ENCODE measurements around the gene PRKN.

PRKN gene

GRCh38 chr6:161418463-161418945 is 1309.1 kb downstream of the PRKN start:
- DNase-seq = peak; percentile 60

GRCh38 chr6:161417717-161418462 is 1309.7 kb downstream of the PRKN start:
- DNase-seq = no peak

DNA sequence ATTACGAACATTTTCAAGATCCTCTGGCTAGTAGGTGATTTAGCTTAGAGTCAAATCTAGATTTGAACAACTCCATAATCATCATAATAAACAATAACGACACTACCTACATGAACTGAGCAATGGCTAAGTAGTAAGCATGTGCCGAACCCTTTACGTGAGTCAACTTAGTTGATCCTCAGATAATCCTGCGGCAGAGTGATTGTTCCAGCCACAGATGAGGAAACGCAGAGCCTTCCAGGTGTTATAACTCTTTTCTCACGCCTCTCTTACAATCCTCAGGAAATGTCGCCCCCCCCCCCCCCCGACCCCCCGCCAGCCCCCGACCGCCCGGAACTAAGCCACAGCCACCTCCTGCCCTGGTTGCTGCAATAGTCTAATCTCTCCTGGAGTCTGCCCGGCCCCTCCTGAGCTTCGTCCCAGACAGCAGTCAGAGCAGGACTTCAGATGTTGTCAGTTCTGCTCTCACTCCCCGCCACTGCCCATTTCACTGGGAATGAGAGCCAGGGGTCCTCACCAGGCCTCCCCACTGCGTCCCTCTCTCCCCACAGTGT is 1312.2 kb downstream of the PRKN start:
- DNase-seq = no peak

- no peak for DNase-seq
Observed at GRCh38 chr6:161414707-161415106, 1312.9 kb downstream of the PRKN start.

GRCh38 chr6:161414180-161414579 is 1313.4 kb downstream of the PRKN start:
- DNase-seq = no peak

DNA sequence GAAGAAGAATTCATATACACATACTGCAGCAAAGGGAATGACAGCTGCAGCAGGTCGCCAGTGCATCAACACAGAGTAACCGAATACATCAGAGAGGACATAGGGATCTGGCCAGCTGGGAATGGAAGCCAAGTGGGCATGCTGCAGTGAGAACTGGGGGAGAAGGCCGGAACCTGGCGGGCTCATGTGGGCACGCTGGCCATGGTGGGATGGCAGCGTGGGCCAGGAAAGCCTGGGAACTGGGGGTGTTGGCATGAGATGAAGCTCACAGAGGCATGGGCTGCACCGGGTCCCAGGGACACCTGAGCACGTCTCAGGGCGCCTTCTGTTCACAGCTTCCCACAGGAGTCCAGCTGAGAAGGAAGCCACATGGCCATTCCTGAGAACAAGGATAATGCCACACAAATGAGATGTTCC is 1314.2 kb downstream of the PRKN start:
- no peak for DNase-seq

- no peak for DNase-seq
Observed at GRCh38 chr6:161412795-161413194, 1314.8 kb downstream of the PRKN start.

GRCh38 chr6:161411265-161411944 is 1316.2 kb downstream of the PRKN start:
- DNase-seq = no peak

GRCh38 chr6:161410736-161411135 is 1316.8 kb downstream of the PRKN start:
- no peak for DNase-seq

DNA sequence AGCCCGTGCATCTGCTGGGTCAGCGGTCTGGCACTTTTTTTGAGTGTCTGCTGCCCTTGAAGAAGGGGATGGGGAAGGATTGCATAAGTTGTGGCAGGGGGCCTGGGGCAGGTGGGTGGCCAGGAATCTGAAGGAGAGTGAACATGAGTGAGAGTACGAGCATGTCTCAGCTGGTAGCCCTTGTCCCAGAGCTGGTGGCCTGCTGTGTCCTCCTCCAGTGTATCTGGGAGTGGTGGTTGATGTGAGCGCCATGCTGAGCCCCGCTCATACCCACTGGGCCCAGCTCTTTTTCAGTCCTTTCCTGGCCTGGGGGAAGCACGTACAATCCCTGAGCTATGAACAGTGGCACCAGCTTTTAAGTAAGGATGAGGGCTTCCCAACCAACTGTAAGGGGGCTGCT is 1317.5 kb downstream of the PRKN start:
- DNase-seq = no peak

- DNase-seq = no peak
Observed at GRCh38 chr6:161409353-161409752, 1318.2 kb downstream of the PRKN start.

- DNase-seq = no peak
Observed at GRCh38 chr6:161408041-161408440, 1319.5 kb downstream of the PRKN start.

DNA sequence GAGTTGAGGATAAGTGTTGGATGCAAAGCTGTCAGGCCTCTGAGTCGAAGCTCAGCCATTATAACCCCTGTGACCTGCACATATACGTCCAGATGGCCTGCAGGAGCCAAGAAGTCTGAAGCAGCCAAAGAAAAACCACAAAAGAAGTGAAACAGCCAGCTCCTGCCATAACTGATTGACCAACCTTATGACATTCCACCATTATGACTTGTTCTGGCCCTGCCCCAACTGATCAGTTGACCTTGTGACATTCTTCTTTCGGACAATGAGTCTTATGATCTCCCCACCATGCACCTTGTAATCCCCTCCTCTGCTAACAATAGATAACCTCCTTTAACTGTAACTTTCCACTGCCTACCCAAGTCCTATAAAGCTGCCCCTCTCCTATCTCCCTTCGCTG is 1320.0 kb downstream of the PRKN start:
- DNase-seq = no peak

DNA sequence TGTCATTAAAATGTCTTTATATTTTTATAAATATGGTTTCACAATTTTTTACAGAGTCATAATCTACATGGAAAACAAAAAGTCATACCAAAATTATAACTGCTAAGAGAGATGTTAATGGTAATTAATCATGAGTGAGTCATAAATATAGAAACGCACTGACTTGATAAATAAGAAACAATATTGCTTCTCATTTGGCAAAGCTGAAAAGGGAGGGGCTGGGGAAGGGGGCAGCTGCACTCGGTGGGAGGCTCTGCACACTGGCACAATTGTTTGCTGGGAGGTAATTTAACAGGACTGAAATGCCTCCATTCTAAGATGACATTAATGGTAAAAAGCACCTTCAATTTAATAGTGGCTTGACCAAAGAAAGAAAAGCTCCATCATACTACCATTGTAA is 1320.5 kb downstream of the PRKN start:
- DNase-seq = no peak

DNA sequence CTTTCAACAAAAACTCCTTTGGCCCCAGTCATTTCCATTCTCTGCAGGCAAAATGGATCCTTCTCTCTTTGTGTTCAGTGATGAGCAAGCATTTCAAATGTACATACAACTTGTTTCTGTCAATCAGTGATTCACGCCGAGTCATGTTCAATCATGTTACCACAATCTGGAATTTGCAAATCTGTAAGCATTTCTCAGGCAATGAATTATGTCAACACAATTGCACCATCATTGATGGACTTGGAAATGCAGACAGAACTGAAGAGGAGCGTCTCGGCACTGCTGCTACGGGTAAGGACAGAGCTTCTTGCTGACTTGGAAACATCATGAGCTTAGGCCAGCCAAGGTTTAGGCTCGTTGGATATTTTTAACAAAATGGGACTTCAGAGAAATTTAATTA is 1320.9 kb downstream of the PRKN start:
- peak; percentile 5 for DNase-seq

GRCh38 chr6:161405418-161405817 is 1322.1 kb downstream of the PRKN start:
- DNase-seq = no peak

DNA sequence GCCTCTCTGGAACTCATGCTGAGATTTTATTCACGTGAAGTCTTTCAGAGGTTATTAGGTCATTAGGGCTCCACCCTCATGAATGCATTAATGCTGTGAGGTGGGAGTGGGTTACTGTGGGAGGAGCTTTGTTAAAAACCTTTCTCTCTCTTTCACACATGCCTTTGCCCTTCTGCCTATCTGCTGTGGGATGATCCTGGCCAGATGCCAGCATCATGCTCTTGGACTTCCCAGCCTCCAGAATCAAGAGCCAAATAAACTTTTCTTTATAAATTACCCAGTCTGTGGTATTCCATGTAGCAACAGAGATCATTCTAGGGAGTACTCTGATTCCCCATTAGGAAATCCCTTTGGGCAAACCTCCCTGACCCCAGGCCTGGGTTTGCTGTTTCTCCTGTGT is 1323.8 kb downstream of the PRKN start:
- no peak for DNase-seq

DNA sequence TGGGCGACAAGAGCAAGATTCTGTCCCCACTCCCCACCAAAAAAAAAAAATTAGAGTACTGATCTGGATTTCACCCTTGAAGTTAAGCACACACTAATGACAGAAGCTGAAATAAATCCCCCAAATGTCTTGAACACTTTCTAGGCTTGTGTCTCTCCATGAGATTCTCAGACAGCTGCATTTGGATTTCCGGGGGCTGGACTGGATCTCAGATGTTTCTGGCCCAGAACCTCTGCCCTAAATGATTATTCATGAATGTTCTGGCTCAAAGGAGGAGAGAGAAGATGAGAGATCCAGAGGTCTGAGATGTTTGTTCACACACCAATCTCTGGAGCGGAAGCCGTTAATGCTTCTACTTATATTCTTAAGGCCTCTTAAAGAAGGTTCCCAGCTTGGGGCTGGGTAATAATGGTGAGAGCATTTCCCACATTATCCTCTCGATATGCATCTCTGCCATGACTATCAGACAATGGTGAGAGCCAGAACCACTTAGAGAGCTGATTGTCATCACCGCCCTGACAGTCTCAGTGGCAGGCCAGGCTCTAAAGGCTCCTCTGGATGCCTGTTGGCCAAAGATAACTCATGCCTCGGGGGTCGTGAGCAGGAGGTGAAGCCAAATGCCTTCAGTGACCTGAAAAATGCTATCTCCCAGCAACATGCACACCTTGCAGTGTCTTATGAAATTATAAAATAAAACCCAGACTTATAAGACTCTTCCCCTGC is 1325.8 kb downstream of the PRKN start:
- DNase-seq = no peak

- DNase-seq = no peak
Observed at GRCh38 chr6:161400671-161401070, 1326.9 kb downstream of the PRKN start.

DNA sequence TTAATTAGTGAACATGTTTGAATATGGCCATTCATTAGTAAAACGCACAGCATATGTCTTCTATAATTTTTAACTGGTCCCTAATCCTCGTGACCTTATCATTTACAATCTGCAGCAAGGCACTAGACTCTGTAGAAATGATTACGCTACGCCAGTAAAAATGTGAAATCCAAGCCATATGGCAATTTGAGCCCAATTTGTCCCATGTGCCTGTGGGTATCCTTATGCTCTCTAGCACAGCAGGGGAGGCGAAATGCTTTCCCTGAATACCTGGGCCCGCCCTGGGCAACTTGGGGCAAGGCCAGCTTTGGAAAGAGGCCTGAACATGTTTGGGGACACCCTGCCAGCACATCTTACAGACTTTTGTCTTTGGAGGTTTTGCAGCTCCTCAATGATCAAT is 1331.0 kb downstream of the PRKN start:
- DNase-seq = no peak

- DNase-seq = no peak
Observed at GRCh38 chr6:161395716-161396231, 1331.8 kb downstream of the PRKN start.

DNA sequence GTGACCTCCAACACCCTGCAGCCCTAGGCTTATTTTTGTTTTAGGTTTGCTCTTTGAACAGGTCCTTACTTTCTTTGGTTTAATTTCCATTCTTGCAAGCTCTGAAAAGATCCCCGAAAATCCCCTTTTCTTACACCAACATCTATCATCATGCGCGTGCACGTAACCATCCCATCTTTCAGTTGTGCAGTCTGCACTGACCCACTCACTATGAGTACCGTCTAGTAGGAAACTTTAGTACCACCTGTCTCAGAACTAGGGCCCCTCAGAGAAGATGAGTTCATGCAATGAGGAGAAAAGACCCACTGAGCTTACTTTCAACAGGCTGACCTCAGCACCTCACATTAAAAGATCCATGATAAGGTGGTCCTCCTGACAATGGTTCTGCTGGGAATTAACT is 1333.1 kb downstream of the PRKN start:
- DNase-seq = no peak

GRCh38 chr6:161393839-161394364 is 1333.7 kb downstream of the PRKN start:
- peak; percentile 90 for DNase-seq

All from activated CD4-positive, alpha-beta T cell treated with anti-CD3 and anti-CD28 coated beads, Interleukin-2, amount 50 U/mL, for 16 hours (primary cell).